ENCODE data around the gene ZSCAN5A.
"Not testable (repeated sequence)": the region's sequence is repeated elsewhere in the genome, so short reads cannot be mapped to it uniquely, and the experiment has no call there.

The ZSCAN5A gene

DNA sequence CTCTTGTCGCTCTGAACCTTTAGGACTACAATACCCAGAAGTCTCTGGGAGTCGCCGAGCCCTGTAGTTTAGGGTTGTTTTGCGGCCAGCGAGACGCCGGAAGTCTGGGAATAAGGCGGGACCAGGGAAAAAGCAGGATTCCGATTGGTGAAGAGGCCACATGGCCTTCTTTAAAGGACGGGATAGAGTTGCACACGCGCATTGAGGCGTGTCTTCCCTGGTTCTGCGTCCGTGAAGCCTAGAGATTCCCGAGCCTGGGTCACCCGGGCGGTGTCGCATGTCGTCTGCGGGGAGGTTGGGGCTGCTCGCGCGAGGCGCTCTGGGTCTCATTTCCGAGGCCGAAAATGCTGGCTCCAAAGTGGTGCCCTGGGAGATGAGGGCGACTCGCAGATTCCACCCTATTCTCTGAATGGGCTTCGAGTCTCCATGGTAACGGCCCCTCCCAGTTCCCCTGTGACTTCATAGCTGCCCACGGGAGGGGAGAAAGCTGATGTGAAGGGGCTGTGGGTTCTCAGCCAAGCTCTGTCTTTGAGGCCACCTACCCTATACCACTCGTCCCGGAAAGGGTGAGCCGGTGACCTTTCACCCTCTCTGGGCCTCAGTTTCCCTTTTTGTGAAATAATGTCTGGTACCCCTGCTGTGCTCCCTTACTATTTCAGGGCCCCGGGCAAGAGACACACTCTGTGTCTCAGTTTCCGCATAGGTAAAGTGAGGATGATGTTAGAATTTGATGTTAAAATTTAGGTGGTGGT, 614 bp upstream of the ZSCAN5A start:
- peak; percentile 85 to 91 for DNase-seq (ENCODE audit: low read depth in 2 of 2)

- DNase-seq (ENCODE audit: low read depth in 2 of 2): no peak
These were observed 640 bp downstream of the ZSCAN5A start for GRCh38 chr19:56314018-56314380.

DNA sequence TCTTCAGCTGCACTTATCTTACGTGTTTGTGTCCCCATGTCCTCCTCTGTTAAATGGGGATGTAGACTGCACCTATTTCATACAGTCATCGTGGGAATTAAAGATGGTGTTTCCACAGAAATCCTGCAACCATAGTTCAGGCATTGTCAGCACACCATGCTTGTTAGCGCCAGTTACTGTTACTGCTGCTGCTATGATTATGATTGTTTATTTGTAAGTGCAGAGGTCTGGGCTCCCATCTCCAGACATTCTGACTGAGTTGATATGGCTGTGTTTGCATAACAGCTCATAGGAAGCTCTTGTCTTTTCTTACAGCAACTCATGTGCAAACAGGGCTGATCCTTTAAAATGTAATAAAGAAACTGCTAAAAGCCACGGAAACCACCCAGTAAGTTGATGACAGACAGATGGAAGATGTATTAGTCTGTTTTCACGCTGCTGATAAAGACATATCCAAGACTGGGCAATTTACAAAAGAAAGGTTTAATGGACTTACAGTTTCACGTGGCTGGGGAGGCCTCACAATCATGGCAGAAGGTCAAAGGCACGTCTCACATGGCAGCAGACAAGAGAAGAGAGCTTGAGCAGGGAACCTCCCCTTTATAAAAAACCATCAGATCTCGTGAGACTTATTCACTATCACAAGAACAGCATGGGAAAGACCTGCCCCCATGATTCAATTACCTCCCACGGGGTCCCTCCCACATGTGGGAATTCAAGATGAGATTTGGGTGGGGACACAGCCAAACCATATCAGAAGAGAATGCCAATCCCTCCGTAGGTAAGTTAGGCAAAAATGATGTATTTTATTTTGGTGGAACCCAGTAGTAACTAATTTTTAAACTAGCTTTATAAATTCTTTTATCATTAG, 1.6 kb downstream of the ZSCAN5A start:
- no peak for DNase-seq (ENCODE audit: low read depth in 2 of 2)

DNA sequence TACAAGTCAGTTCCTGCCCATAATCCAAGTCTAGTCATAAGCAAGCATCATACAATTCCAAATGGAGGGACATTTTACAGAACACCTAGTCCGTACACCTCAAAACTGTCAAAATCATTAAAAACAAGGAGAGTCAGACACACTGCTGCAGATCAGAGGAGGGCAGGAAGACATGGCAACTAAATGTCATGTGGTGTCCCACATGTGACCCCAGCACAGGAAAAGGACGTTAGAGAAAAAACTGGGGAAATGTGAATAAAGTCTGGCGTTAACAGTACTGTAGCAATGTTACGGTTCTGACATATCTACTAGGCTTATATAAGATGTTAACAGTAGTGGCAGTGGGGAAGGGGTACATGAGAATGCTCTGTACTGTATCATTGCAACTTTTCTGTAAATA, 2.3 kb downstream of the ZSCAN5A start:
- no peak for DNase-seq (ENCODE audit: low read depth in 2 of 2)

DNA sequence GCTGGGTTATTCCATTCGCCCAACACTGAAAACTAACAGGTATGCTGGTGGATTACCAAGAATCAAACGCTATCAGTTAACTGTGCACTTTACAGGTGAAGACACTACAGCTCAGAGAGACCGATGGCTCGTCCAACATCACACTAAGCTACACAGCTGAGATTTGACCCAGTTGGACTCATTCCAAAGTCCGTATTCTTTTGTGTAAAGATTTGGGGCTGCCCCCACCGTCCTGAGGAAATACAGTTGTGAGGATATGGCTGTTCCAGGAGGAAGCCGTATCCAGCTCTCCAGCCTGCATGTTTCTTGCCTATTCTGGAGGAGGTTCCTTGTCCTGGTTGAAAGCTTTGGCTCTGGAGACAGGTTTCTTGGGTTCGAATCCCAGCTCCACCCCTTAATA, 4.2 kb downstream of the ZSCAN5A start:
- DNase-seq (ENCODE audit: low read depth in 2 of 2): no peak

DNA sequence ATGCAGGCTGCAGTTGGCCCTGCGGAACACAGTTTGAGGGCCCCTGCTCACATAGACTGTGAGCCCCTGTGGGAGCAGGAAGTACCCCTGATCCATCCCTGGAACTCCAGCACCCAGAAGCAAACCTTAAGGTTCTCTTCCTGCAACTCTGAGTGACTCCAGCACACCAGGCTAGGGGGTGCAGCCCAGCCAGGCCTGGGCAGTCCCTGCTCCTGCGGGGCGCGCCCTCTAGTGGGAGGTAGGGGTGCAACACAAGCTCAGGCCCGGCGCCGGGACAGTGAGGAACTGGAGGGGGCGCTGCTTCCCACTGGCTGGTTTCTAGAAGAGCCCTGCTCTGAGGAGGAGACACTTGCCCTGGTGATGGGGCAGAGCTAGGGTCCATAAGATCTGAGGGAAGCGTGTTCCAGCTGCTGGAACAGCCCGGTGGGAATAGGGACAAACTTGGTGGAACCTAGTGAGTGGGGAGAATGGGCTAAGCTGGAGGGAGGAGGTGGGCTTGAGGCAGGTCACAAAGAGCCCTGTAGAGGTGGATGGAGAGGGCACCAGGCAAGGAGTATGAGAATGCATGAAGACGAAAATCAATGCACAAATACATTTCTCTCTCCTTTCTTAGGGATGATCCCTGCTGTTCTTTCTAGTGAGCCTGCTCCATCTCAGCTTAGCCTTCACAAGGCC, 5.0 kb downstream of the ZSCAN5A start:
- DNase-seq (ENCODE audit: low read depth in 2 of 2): peak in 1 of 2 donors; percentile 17

DNA sequence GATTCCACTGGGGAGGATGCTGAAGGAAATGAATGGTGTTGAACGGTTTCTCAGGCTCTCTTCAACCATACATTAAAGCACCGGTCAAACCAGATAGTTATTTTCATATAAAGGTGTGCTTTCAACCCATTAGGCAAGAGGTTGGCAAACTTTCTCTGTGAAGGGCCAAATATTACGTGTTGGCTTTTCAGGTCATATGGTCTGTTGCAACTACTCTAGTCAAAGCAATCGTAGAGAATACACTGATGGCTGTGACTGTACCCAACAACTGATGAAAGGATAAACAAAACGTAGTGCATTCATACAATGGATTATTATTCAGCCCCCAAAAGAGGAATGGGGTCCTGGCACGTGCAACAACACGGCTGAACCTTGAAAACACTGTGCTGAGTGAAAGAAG, 5.8 kb downstream of the ZSCAN5A start:
- DNase-seq (ENCODE audit: low read depth in 2 of 2): no peak

GRCh38 chr19:56307062-56307461, 7.6 kb downstream of the ZSCAN5A start:
- not testable (repeated sequence) for DNase-seq (ENCODE audit: low read depth in 2 of 2)

DNA sequence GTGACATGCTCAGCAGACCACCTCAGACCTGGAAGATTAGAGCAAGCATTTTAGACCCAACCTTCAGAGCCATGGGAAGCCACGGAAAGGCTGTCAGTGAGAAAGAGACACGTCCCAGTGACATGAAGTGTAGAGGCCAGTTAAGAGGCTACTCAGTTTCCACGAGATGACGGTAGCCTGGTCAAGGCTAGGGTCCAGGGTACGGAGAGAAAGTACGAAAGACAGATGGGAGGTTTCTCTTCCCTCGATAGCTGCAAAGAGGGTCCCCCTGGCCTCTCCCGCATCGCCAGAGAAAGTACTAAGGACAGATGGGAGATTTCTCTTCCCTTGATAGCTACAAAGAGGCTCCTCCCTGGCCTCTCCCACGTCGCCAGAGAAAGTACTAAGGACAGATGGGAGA, 8.6 kb downstream of the ZSCAN5A start:
- no peak for DNase-seq (ENCODE audit: low read depth in 2 of 2)

- DNase-seq (ENCODE audit: low read depth in 2 of 2): no peak
These were observed 10.4 kb downstream of the ZSCAN5A start for GRCh38 chr19:56304243-56304642.

DNA sequence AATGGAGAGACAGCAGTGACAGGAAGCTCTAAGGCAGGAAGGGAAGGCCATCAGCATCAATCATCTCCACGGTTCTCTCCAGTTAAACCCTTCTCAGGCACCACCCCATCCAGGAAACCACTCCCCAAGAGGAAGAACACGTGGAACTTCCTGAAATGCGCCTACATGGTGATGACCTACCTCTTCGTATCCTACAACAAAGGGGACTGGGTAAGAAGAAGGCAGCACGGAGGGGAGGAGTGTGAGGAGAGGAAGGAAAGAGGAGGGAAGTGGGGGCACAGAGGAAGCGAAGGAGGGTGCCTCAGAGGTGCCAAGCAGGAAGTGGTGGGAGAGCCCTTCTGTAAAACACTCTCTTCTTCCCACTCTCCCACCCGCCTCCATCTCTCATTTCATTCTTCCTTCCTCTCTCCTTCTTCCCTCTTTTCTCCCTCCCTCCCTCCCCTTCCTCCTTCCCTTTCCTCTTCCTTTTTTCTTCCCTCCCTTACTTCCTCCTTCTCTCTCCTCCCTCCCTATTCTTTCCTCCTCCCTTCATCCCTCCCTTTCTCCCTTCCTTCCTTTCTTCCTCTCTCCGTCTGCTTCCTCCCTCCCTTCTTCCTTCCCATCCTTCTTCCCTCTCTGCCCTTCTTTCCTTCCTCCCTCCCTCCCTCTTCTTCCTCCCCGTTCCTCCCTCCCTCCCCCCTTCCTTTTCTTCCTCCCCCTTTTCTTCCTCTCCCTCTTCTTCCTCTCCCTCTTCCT, 12.6 kb downstream of the ZSCAN5A start:
- no peak for DNase-seq (ENCODE audit: low read depth in 2 of 2)

- DNase-seq (ENCODE audit: low read depth in 2 of 2): no peak
These were observed 13.5 kb downstream of the ZSCAN5A start for GRCh38 chr19:56301155-56301554.

- no peak for DNase-seq (ENCODE audit: low read depth in 2 of 2)
These were observed 15.0 kb downstream of the ZSCAN5A start for GRCh38 chr19:56299688-56300087.

- DNase-seq (ENCODE audit: low read depth in 2 of 2): no peak
These were observed 17.6 kb downstream of the ZSCAN5A start for GRCh38 chr19:56297010-56297409.

DNA sequence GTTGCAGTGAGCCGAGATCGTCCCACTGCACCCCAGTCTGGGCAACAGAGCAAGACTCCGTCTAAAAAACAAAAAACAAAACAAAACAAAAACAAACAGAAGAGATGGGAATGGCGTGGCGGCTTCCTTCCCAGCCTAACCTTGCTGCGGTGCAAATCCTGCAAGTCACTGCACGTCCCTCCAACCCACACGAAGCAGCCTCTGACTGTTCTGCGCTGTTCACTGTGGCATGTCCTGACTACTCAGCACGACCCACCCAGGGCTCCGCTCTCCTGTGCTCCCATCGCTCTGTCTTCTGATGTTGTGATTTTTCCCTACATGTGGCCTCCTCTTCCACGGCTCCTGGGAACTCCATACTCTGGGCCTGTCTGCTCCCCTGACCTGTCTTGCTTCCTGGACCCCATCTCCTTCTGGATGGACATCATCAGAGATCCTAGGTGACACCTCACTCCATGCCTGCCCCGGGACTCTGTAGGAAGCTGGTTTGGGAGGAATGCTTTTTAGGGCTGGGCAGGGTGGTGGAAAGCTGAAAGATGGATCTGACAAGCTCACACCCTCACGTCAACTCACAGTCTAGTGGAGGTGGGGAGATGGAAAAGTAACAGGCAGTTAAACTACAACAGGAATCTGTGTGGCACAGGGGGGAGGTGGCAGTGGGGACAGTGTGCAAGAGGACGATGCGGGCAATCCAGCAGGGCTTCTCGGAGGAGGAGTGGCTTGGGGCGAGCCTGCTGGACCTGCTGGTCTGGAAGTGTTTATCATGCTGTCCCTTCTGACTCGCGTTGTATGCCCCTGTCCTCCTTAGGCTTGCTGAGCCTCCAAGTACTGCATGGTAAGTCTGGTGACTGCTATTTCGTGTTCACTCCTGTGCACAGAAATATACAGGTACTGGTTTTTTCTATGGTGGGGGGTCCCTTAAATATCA, 18.8 kb downstream of the ZSCAN5A start:
- DNase-seq (ENCODE audit: low read depth in 2 of 2): no peak

DNA sequence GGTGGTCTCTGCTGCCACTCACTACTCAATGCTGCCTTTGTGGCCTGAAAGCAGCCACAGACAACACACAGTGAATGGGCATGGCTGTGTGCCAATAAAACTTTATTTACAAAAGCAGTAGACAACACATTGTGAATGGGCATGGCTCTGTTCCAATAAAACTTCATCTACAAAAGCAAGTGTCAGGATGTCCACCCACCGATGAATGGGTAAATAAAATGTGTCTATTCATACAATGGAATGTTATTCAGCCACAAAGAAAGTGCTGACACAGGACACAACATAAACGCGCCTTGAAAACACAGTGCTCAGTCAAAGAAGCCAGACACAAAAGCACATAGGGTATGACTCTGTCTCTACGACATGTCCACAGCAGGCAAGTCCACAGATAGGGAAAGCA, 20.1 kb downstream of the ZSCAN5A start:
- no peak for DNase-seq (ENCODE audit: low read depth in 2 of 2)

DNA sequence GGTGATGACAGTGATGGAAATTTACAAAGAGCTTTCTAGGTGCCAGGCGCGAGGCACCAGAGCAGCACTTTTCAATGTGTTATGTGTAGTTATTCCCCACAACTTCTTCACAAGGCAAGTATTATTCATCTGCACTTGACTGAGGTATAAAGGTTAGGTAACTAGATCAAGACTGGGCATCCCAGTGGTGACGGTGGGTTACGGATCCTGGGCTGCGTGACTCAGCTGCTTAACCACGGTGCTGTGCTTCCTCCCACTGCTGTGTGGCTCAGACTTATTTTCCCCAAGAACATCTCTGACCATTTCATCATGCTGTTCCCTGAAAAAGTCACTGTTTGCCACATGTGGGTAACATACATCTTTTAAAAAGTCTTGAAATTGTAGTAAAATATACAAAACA, 22.8 kb downstream of the ZSCAN5A start:
- no peak for DNase-seq (ENCODE audit: low read depth in 2 of 2)

- DNase-seq (ENCODE audit: low read depth in 2 of 2): no peak
These were observed 24.5 kb downstream of the ZSCAN5A start for GRCh38 chr19:56290104-56290503.

DNA sequence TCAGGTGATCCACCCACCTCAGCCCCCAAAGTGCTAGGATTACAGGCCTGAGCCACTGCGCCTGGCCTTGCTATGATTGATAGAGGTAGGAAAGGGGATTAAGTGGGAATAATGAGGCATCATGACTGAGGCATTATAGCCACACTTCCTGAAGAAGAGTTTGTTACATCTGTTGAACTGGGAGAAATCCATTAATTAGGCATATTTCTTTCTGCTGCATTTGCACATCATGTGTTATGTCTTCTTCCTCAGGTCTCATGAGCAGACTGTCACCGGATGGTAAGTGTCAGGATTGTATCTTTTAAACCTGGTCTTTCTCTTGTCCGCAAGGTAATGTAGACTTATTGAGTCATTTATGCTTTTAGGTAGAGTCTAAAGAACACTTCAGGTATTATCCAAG, 29.9 kb downstream of the ZSCAN5A start:
- no peak for DNase-seq (ENCODE audit: low read depth in 2 of 2)

DNA sequence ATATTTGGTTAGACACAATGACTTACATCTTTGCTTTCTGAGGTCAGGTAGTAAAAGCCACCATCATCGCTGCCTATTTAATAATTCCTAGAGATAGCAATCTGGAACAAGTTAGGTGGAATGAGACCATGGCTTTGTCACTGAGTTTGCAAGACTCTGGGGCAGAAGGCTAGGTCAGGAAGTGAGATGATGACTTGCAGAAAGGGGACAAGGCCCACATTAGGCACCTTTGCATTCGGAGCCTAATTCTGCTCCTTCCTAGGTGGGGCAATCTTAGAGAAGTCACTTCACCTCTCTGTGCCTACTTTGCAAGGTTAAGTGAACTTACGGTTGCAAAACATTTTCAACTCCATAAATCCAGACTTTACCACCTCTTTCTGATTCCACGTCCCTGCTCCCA, 31.8 kb downstream of the ZSCAN5A start:
- DNase-seq (ENCODE audit: low read depth in 2 of 2): no peak

- DNase-seq (ENCODE audit: low read depth in 2 of 2): no peak
These were observed 41.0 kb downstream of the ZSCAN5A start for GRCh38 chr19:56273563-56274117.

Data from stimulated activated CD8-positive, alpha-beta memory T cell treated with anti-CD3 and anti-CD28 coated beads, Interleukin-7, amount 100 ng/mL, for 4 hours (primary cell).